GM23248 (cell line): ENCODE data around the gene TTC28.

Experiments used
- EZH2 ChIP-seq: fragments of 200-600 bp; sonication (generic); IDR thresholded peaks from 2 replicates; pipeline ENCODE4 v1.6.1; 2018; ENCODE audit warnings: antibody characterized with exemption, mild to moderate bottlenecking; ENCODE audit not compliant: insufficient read depth, poor library complexity, severe bottlenecking
- EZH2phosphoT487 ChIP-seq: fragments of 200-600 bp; sonication (generic); IDR thresholded peaks from 2 replicates; pipeline ENCODE4 v1.6.1; 2018; ENCODE audit warnings: antibody characterized with exemption, moderate library complexity, mild to moderate bottlenecking, low read depth; ENCODE audit not compliant: insufficient read depth

DNA sequence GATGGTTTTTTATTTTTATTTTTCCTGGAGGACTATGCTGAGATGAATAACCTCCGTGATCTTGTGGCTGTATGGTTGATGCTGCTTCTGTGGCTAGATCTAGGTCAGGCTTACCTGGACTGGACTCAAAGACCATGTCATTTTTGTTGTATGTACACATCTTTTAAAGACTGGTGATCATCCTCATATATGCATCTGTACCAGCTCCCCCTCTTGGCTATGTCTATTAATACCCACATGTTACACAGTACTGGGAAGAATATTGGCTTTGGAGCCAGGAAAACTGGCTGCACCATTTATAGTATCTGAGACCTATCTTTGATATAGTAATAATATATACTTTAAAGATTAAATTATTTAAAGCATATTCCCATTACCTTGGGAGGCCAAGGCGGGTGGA is 742.2 kb downstream of the TTC28 start:
- TF ChIP-seq EZH2phosphoT487: no peak
- TF ChIP-seq EZH2: no peak
